Keratinocyte (primary cell): ENCODE measurements around the gene IPPK. TPM values are rescaled to one million over a fixed set of nuclear protein-coding genes. Genes with fewer than 3 reads are reported as not detected.

Experiments
- DNase-seq: peaks from one replicate; pipeline ENCODE4 v3.0.0-alpha.2; 2011; ENCODE audit warnings: low read depth, missing footprints, low spot score
- FAIRE-seq: peaks from 2 replicates; lab custom pipeline; 2011; peaks lifted over from hg19 to GRCh38; lab: Jason Lieb, UNC
- H2AFZ ChIP-seq: 2 replicates; pipeline ENCODE4 v1.6.0; 2012; ENCODE audit warnings: low read length, control low read depth, inconsistent platforms; ENCODE audit not compliant: control insufficient read depth
- H3K27ac ChIP-seq: 2 replicates; pipeline ENCODE4 v1.5.1; 2011; ENCODE audit warnings: low read length; ENCODE audit not compliant: control insufficient read depth, insufficient read depth
- H3K27me3 ChIP-seq: 3 replicates; pipeline ENCODE4 v1.6.0; 2011; ENCODE audit warnings: low read length; ENCODE audit not compliant: control insufficient read depth, insufficient read depth; ENCODE audit errors: extremely low read depth
- H3K36me3 ChIP-seq, 2 experiments: 2 replicates in 1 of 2; 3 replicates in 1 of 2; pipeline ENCODE4 v1.5.1; 2011; ENCODE audit warnings: low read length in 2 of 2, mild to moderate bottlenecking in 1 of 2; ENCODE audit not compliant: control insufficient read depth in 2 of 2, insufficient read depth in 2 of 2; ENCODE audit errors: extremely low read depth in 1 of 2
- H3K4me1 ChIP-seq: 3 replicates; pipeline ENCODE4 v1.5.1; 2011; ENCODE audit warnings: low read length; ENCODE audit not compliant: control insufficient read depth, insufficient read depth; ENCODE audit errors: extremely low read depth
- H3K4me2 ChIP-seq: 3 replicates; pipeline ENCODE4 v1.6.0; 2011; ENCODE audit warnings: low read depth, low read length; ENCODE audit not compliant: control insufficient read depth, insufficient read depth; ENCODE audit errors: extremely low read depth
- H3K4me3 ChIP-seq, 3 experiments: fragments of 200-600 bp in 1 of 3; sonication (generic) in 1 of 3; 2 replicates in 2 of 3; 3 replicates in 1 of 3; pipeline ENCODE4 v1.5.1; 2011 to 2016; ENCODE audit warnings: low read length in 3 of 3, mild to moderate bottlenecking in 3 of 3, control low read depth in 2 of 3, inconsistent platforms in 1 of 3, low read depth in 1 of 3, mixed read lengths in 1 of 3, mixed run types in 1 of 3, moderate library complexity in 1 of 3; ENCODE audit not compliant: control insufficient read depth in 2 of 3, insufficient read depth in 2 of 3; ENCODE audit errors: extremely low read depth in 1 of 3
- H3K79me2 ChIP-seq: 2 replicates; pipeline ENCODE4 v1.6.0; 2012; ENCODE audit warnings: low read length; ENCODE audit not compliant: control insufficient read depth, insufficient read depth
- H3K9ac ChIP-seq: 3 replicates; pipeline ENCODE4 v1.6.0; 2011; ENCODE audit warnings: low read length; ENCODE audit not compliant: control insufficient read depth, insufficient read depth; ENCODE audit errors: extremely low read depth
- H3K9me1 ChIP-seq: 3 replicates; pipeline ENCODE4 v1.6.0; 2011; ENCODE audit warnings: low read length; ENCODE audit not compliant: control insufficient read depth, insufficient read depth; ENCODE audit errors: extremely low read depth
- H3K9me3 ChIP-seq: 2 replicates; pipeline ENCODE4 v1.5.1; 2012; ENCODE audit warnings: low read depth, low read length; ENCODE audit not compliant: control insufficient read depth
- H4K20me1 ChIP-seq: 3 replicates; pipeline ENCODE4 v1.6.0; 2011; ENCODE audit warnings: low read length; ENCODE audit not compliant: control insufficient read depth, insufficient read depth; ENCODE audit errors: extremely low read depth
- EZH2 ChIP-seq: IDR thresholded peaks from one replicate; pipeline ENCODE4 v1.6.1; 2012; ENCODE audit warnings: inconsistent platforms, mild to moderate bottlenecking, low read length, moderate library complexity
- dilution Hi-C: fragments of 300-500 bp; cut with MboI; formaldehyde crosslinking; loops from one replicate; pipeline ENCODE4 v1.7.0; 2020; ENCODE audit warnings: low sequenced_read_pairs; ENCODE audit not compliant: extremely low pct_ligation_motif_present
- polyA plus RNA-seq, 5 experiments: library from polyadenylated mRNA; depleted of rRNA in 3 of 5; stranded (reverse) in 3 of 5; stranded (forward) in 1 of 5; unstranded in 1 of 5; fragments of >200 nt; gene quantifications; 1 replicate in 1 of 5; 2 replicates in 3 of 5; 3 replicates in 1 of 5; pipeline versions ENCODE4 v1.2.1 to v1.2.3, GENCODE V29; 2011 to 2012; ENCODE audit warnings: missing spikeins in 2 of 5, low read depth in 1 of 5, low replicate concordance in 1 of 5
- TF ChIP-seq, protein P1 (sequence below), 3 experiments: IDR thresholded peaks in 1 of 3; conservative IDR thresholded peaks in 1 of 3; optimal IDR thresholded peaks in 1 of 3; 2 replicates in 2 of 3; 3 replicates in 1 of 3; pipeline versions ENCODE3 to v1.5.1; 2011; ENCODE audit warnings: low read length in 3 of 3, mild to moderate bottlenecking in 3 of 3, moderate library complexity in 2 of 3, control low read depth in 1 of 3, inconsistent platforms in 1 of 3; ENCODE audit not compliant: insufficient read depth in 2 of 3; ENCODE audit errors: extremely low read depth in 1 of 3

IPPK gene
- polyA plus RNA-seq, 1 donor (not counting 4 experiments of a cell fraction or from before 2014, with no cell fraction given), result 32.4 TPM

DNA sequence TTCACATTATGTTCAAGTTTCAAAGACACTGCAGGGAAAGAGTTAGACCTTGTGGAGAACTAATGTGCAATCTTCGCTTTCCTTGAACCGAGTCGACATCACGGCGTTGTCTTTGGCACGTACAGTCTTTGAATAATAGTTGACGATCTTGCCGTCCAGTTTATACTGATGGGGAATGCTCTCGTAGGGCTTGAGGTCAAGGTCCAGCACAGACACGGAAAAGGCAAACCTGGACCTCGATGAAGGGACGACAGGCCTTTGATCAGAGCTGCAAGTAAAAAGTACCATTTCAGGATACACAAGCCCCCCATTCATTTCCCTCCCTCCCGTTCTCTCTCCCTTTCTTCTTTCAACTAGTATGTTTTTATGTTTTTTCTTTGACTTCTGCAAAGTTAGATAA lies 54.1 kb downstream of the IPPK start:
- Histone ChIP-seq H3K9me1 (no peaks in the 10 kb centered on the region), H3K4me1 (peaks cover 15% of the 10 kb centered on the region), H4K20me1 (no peaks in the 10 kb centered on the region), H3K9ac (no peak overlapping the region), H3K4me3 (no peak overlapping the region), H3K9me3 (no peaks in the 10 kb centered on the region), H3K27ac (no peak overlapping the region), H3K27me3 (no peaks in the 10 kb centered on the region), H2AFZ (no peak overlapping the region), H3K36me3 (peaks cover 23 to 41% of the 10 kb centered on the region in 2 experiments), H3K4me2 (no peak overlapping the region), H3K79me2 (no peaks in the 10 kb centered on the region)
- FAIRE-seq, result no peak
- TF ChIP-seq, protein P1, sequence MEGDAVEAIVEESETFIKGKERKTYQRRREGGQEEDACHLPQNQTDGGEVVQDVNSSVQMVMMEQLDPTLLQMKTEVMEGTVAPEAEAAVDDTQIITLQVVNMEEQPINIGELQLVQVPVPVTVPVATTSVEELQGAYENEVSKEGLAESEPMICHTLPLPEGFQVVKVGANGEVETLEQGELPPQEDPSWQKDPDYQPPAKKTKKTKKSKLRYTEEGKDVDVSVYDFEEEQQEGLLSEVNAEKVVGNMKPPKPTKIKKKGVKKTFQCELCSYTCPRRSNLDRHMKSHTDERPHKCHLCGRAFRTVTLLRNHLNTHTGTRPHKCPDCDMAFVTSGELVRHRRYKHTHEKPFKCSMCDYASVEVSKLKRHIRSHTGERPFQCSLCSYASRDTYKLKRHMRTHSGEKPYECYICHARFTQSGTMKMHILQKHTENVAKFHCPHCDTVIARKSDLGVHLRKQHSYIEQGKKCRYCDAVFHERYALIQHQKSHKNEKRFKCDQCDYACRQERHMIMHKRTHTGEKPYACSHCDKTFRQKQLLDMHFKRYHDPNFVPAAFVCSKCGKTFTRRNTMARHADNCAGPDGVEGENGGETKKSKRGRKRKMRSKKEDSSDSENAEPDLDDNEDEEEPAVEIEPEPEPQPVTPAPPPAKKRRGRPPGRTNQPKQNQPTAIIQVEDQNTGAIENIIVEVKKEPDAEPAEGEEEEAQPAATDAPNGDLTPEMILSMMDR (optimal IDR thresholded peaks at IDR 0.05 in 1 of 3, IDR thresholded peaks at IDR 0.05 in 1 of 3, conservative IDR thresholded peaks at IDR 0.05 in 1 of 3; ENCODE audit: extremely low read depth in 1 of 3, insufficient read depth in 2 of 3, low read length in 3 of 3), result no peak
- TF ChIP-seq EZH2, result no peak
- DNase-seq, result no peak
- dilution Hi-C loops, result no loop called here

DNA sequence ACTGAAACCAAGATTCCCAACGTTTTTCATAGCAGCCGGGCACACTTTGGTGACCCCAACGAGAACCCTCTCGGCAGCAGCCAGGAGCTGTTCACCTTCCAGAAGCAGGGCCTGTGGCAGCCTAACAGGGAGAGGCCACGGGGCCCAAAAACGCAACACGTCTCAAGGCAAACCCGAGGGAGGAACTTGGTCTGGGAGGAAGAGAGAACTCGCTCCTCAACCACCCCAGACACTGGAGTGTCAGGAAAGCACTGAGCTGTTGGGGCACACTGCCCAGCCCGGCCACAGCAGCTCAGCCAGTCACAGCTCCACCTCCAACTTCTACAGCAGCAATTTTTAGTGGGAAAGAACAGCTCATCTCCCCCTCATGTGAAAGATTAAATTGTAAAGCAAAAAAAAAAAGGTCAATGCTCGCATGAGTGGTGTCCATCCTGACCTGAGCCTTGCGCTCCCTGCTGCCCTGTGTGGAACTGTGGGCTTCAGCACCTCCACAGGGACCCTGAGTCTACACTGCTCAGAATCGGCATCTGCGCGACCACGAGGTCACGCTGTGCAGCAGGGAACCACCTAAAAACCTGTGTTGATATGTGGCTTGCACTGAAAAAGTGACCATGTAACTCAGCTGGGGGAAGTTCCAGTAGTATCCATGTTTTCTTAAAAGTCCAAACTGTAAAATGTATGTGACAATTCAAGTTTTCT lies 55.0 kb downstream of the IPPK start:
- H3K9me1 ChIP-seq, result no peaks in the 10 kb centered on the region
- dilution Hi-C loops, result no loop called here
- FAIRE-seq (no peak), DNase-seq (no peak)
- no peaks in the 10 kb centered on the region for H4K20me1 ChIP-seq
- no peak overlapping the region for H3K9ac ChIP-seq
- H3K79me2 ChIP-seq, result no peaks in the 10 kb centered on the region
- H3K27me3 ChIP-seq, result no peaks in the 10 kb centered on the region
- TF ChIP-seq, protein P1 (optimal IDR thresholded peaks at IDR 0.05 in 1 of 3, IDR thresholded peaks at IDR 0.05 in 1 of 3, conservative IDR thresholded peaks at IDR 0.05 in 1 of 3; ENCODE audit: extremely low read depth in 1 of 3, insufficient read depth in 2 of 3, low read length in 3 of 3), result no peak
- no peak for TF ChIP-seq EZH2
- H3K4me3 ChIP-seq, result no peak overlapping the region
- H3K4me2 ChIP-seq, result no peak overlapping the region
- H3K27ac ChIP-seq, result no peak overlapping the region
- H3K4me1 ChIP-seq, result peaks cover 15% of the 10 kb centered on the region
- H3K9me3 ChIP-seq, result no peaks in the 10 kb centered on the region
- H3K36me3 ChIP-seq, result peaks cover 15 to 39% of the 10 kb centered on the region in 2 experiments
- H2AFZ ChIP-seq, result no peak overlapping the region
